Mucosa of descending colon (tissue), 3 donors: ENCODE measurements around the gene FBXO2. TPM values are rescaled to one million over a fixed set of nuclear protein-coding genes. Genes with fewer than 3 reads are reported as not detected.
A peak's percentile ranks its signal among the peaks of the same experiment; 100 is the strongest.

ENCODE experiments used
- ATAC-seq: fragments of 200-7000 bp; cut with Tn5 transposase; one replicate; pipeline ENCODE4 v1.9.1; 2020; ENCODE audit warnings: mild to moderate bottlenecking, moderate library complexity
- DNase-seq, 3 donors: peaks; one replicate each; pipeline ENCODE4 v3.0.0-alpha.2; 2020
- H3K36me3 ChIP-seq: fragments of 200-600 bp; one replicate; pipeline ENCODE4 v1.8.0; 2021; ENCODE audit warnings: low read depth, mild to moderate bottlenecking
- H3K4me1 ChIP-seq: fragments of 200-600 bp; one replicate; pipeline ENCODE4 v1.8.0; 2021; ENCODE audit warnings: low read depth, mild to moderate bottlenecking
- H3K4me3 ChIP-seq: fragments of 200-600 bp; one replicate; pipeline ENCODE4 v1.8.0; 2021; ENCODE audit warnings: mild to moderate bottlenecking
- H3K9me3 ChIP-seq: fragments of 200-600 bp; one replicate; pipeline ENCODE4 v1.8.0; 2021; ENCODE audit warnings: mild to moderate bottlenecking
- intact Hi-C, 2 donors: fragments of 100-400 bp; cut with DNase I in 1 of 2; cut with micrococcal nuclease in 1 of 2; formaldehyde crosslinking; loops; one replicate each; pipeline versions ENCODE4 v1.11.0 to v1.11.1; 2022; cut with DNase I, micrococcal nuclease
- total RNA-seq, 3 donors: library from RNA; stranded (reverse); fragmentation: NEBNext Ultra II Directional in 2 of 3; extraction: Animal tissue kit (Norgen Biotek cat#: 25700) in 2 of 3; gene quantifications; one replicate each; pipeline versions ENCODE4 v1.2.1 to v1.2.4, GENCODE V29; 2021 to 2023
- TF ChIP-seq, protein P1 (sequence below): fragments of 200-600 bp; IDR thresholded peaks from one replicate; pipeline ENCODE4 v1.8.0; 2022; ENCODE audit warnings: antibody characterized with exemption, mild to moderate bottlenecking
- donor health status: DM: no; HTN: no; CAD: no; lungs with moderate emphysema.
- donor health status: DM: no; HTN: no; CAD: no.
- donor health status: DM: no; HTN: yes; CAD: no.

Gene FBXO2
- total RNA-seq, 3 donors from 2014 or later: 0.23 to 8.6 (median 0.63) TPM

DNA sequence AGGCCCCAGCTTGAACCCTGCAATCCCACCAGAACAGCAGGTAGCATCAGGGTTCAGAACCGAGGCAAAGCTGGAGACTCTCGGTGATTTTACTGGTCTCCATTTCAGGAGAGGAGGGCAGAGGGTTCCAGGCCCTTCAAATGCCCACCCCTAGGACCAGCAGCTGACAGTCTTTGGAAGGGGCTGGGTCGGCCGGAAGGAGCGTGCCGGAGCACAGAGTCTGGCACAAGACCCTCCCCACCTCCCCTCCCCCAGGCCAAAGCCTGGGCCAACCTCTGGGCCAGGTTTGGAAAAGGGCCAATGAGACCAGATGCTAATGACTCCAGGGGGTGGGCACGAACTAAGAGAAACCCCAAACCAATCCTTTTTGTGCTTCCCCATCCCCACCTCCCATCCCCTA is 6.9 kb downstream of the FBXO2 start:
- TF ChIP-seq, protein P1, sequence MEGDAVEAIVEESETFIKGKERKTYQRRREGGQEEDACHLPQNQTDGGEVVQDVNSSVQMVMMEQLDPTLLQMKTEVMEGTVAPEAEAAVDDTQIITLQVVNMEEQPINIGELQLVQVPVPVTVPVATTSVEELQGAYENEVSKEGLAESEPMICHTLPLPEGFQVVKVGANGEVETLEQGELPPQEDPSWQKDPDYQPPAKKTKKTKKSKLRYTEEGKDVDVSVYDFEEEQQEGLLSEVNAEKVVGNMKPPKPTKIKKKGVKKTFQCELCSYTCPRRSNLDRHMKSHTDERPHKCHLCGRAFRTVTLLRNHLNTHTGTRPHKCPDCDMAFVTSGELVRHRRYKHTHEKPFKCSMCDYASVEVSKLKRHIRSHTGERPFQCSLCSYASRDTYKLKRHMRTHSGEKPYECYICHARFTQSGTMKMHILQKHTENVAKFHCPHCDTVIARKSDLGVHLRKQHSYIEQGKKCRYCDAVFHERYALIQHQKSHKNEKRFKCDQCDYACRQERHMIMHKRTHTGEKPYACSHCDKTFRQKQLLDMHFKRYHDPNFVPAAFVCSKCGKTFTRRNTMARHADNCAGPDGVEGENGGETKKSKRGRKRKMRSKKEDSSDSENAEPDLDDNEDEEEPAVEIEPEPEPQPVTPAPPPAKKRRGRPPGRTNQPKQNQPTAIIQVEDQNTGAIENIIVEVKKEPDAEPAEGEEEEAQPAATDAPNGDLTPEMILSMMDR: no peak
- no peaks in the 10 kb centered on the region for H3K9me3 ChIP-seq
- no peaks in the 10 kb centered on the region for H3K36me3 ChIP-seq
- H3K4me3 ChIP-seq: no peak overlapping the region
- intact Hi-C loops: loop anchor here (5.0 to 10.0 kb wide), 4 partner anchors 67 to 613 kb away; no protein-coding TSS in a partner anchor
- H3K4me1 ChIP-seq: peaks cover 14% of the 10 kb centered on the region
- DNase-seq (no peak), ATAC-seq (no peak)

DNA sequence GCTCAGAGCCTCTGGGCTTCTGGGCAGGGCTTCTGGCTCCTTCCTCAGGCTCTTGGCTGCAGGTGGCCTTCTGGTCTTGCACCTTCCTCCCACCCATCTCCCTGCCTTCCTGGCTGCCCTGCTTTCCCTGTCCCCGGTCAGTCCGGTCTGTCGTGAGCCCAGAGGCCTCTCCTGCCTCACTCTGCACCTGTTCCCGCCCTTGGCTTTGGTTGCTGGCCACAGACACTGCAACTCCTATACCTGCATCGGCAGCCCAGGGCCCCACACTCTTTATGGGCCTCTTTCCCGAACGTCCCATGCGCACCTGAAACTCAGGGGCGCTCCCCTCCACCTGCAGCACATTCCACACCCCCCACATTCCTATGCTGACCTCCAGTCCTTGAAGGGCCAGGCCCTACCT is 7.9 kb downstream of the FBXO2 start:
- intact Hi-C loops: loop anchor here (5.0 to 10.0 kb wide), 4 partner anchors 68 to 612 kb away; no protein-coding TSS in a partner anchor
- no peak overlapping the region for H3K4me3 ChIP-seq
- ATAC-seq (no peak), DNase-seq (no peak)
- H3K36me3 ChIP-seq: no peaks in the 10 kb centered on the region
- peaks cover 14% of the 10 kb centered on the region for H3K4me1 ChIP-seq
- TF ChIP-seq, protein P1: no peak
- no peaks in the 10 kb centered on the region for H3K9me3 ChIP-seq

DNA sequence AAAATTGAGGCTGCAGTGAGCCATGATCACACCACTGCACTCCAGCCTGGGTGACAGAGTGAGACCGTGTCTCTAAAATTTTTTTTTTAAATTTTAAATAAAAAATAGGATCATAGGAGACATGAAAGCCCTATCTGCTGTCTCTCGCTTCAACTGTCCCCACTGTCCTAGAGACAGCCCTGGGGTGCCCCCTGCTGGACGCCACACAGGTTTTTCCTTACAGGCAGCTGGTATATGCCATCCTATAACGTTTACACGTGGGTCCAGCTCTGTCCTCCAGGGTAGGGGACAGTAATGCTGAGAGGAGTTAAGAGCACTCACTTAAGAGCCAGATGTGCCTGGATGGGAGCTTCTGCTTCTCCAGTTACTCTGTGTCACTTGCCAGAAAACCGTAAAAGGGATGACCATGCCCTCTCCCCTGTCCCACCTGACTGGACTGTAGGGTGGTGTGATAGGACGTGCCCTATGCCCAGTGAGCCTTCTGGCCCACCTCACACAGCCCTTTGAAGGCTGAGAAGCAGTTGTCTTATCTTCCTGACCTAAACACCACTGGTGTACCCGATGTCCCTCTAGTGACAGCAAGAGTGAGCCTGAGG is 8.5 kb downstream of the FBXO2 start:
- peaks cover 14% of the 10 kb centered on the region for H3K4me1 ChIP-seq
- H3K9me3 ChIP-seq: no peaks in the 10 kb centered on the region
- DNase-seq (peak; percentile 76 to 85 (median 85)), ATAC-seq (peak; percentile 54)
- TF ChIP-seq, protein P1: peak; percentile 65
- intact Hi-C loops: loop anchor here (5.0 to 10.0 kb wide), 4 partner anchors 69 to 611 kb away; no protein-coding TSS in a partner anchor
- H3K4me3 ChIP-seq: no peak overlapping the region
- H3K36me3 ChIP-seq: no peaks in the 10 kb centered on the region

DNA sequence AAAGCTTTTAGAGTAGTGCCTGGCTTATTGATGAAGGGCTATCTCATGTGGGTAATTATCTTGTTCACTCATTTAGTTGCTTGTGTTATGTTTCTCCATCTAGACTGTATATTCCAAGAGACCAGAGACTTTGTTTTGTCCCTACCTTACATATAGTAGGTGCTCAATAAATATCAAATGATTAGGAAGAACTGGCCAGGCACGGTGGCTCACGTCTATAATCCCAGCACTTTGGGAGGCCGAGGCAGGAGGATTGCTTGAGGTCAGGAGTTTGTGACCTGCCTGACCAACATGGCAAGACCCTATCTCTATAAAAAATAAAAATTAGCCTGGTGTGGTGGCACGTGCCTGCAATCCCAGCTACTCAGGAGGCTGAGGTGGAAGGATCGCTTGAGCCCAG is 9.0 kb downstream of the FBXO2 start:
- peaks cover 9% of the 10 kb centered on the region for H3K4me1 ChIP-seq
- TF ChIP-seq, protein P1: no peak
- DNase-seq (no peak), ATAC-seq (no peak)
- no peak overlapping the region for H3K4me3 ChIP-seq
- H3K36me3 ChIP-seq: no peaks in the 10 kb centered on the region
- no peaks in the 10 kb centered on the region for H3K9me3 ChIP-seq
- intact Hi-C loops: loop anchor here (5.0 to 10.0 kb wide), 4 partner anchors 70 to 610 kb away; no protein-coding TSS in a partner anchor

DNA sequence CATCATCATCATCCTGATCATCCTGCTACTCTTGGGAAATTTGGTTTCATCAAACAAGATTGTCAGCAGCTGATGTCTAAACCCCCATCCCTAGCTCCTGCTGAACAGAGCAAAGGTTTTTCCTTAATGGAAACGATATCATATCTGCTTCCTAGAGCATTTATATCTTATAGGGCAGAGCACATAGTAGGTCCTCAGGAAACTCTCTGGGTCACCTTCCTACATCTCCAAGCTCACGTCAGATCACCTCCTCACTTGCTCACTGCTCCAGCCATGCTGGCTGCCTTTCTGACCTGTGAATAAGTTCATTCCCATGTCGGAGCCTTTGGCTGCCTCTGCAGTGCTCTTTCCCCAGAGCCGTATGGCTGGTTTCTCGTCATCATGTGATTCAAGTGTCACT is 10.4 kb downstream of the FBXO2 start:
- Histone ChIP-seq H3K4me3 (no peak overlapping the region), H3K4me1 (peaks cover 5% of the 10 kb centered on the region), H3K9me3 (no peaks in the 10 kb centered on the region), H3K36me3 (no peaks in the 10 kb centered on the region)
- intact Hi-C loops: loop anchor here (10.0 kb wide), 3 partner anchors 71 to 609 kb away; no protein-coding TSS in a partner anchor
- TF ChIP-seq, protein P1: no peak
- DNase-seq (no peak), ATAC-seq (no peak)
